HL-60 (cell line): ENCODE data around the gene AP2B1.

Experiments used
- DNase-seq, 2 experiments: peaks; one replicate each; pipeline ENCODE4 v3.0.0-alpha.2; 2010 to 2020; ENCODE audit warnings: low read depth in 1 of 2, low spot score in 1 of 2
- H3K27ac ChIP-seq: fragments of 250-450 bp; sonication (Bioruptor Pico); replicated peaks from 2 replicates; pipeline ENCODE4 v1.5.1; 2020; ENCODE audit warnings: mild to moderate bottlenecking, moderate library complexity
- H3K27me3 ChIP-seq: fragments of 250-450 bp; sonication (Bioruptor Pico); 2 replicates; pipeline ENCODE4 v1.5.1; 2021; ENCODE audit warnings: mild to moderate bottlenecking, moderate library complexity; ENCODE audit not compliant: insufficient read depth, poor library complexity, severe bottlenecking
- H3K4me3 ChIP-seq: replicated peaks from 2 replicates; pipeline ENCODE4 v1.5.1; 2011; ENCODE audit warnings: mild to moderate bottlenecking, control low read depth, low read length; ENCODE audit not compliant: insufficient read depth
- GABPA ChIP-seq: IDR thresholded peaks from 2 replicates; pipeline ENCODE4 v1.6.1; 2012; ENCODE audit warnings: low read depth
- POLR2AphosphoS5 ChIP-seq: IDR thresholded peaks from 2 replicates; pipeline ENCODE4 v1.6.1; 2012; ENCODE audit warnings: low read depth
- SPI1 ChIP-seq: IDR thresholded peaks from 2 replicates; pipeline ENCODE4 v1.6.1; 2012; ENCODE audit warnings: low read depth, mild to moderate bottlenecking, borderline replicate concordance
- TF ChIP-seq, protein P1 (sequence below): IDR thresholded peaks from 2 replicates; pipeline ENCODE4 v1.6.1; 2012; ENCODE audit warnings: low read depth; ENCODE audit not compliant: insufficient replicate concordance
- TF ChIP-seq, protein P2 (sequence below): IDR thresholded peaks from one replicate; pipeline ENCODE4 v1.5.1; 2011; ENCODE audit warnings: low read length, control low read depth, inconsistent platforms; ENCODE audit not compliant: insufficient read depth

The AP2B1 gene

DNA sequence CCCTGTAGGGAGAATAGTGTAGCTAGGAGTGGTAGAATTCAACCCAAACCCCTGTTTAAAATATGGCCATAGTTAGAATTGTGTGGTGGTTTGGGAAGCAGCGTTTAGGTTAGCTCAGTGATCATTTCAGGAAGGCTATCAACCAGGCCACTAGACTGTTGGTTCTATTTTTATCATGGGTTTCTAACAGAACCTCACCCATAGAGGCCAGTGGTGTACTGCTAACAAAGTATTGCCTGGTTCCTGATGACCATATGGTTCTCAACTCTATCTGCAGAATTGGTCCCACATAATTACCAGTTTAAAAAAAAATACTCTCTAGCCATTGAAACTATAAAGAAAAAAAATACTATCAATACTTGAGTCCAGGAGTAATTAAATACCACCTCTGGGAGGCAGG is 73.8 kb downstream of the AP2B1 start:
- Histone ChIP-seq H3K27ac (no peak overlapping the region), H3K4me3 (no peak overlapping the region), H3K27me3 (no peaks in the 10 kb centered on the region)
- TF ChIP-seq, protein P1, sequence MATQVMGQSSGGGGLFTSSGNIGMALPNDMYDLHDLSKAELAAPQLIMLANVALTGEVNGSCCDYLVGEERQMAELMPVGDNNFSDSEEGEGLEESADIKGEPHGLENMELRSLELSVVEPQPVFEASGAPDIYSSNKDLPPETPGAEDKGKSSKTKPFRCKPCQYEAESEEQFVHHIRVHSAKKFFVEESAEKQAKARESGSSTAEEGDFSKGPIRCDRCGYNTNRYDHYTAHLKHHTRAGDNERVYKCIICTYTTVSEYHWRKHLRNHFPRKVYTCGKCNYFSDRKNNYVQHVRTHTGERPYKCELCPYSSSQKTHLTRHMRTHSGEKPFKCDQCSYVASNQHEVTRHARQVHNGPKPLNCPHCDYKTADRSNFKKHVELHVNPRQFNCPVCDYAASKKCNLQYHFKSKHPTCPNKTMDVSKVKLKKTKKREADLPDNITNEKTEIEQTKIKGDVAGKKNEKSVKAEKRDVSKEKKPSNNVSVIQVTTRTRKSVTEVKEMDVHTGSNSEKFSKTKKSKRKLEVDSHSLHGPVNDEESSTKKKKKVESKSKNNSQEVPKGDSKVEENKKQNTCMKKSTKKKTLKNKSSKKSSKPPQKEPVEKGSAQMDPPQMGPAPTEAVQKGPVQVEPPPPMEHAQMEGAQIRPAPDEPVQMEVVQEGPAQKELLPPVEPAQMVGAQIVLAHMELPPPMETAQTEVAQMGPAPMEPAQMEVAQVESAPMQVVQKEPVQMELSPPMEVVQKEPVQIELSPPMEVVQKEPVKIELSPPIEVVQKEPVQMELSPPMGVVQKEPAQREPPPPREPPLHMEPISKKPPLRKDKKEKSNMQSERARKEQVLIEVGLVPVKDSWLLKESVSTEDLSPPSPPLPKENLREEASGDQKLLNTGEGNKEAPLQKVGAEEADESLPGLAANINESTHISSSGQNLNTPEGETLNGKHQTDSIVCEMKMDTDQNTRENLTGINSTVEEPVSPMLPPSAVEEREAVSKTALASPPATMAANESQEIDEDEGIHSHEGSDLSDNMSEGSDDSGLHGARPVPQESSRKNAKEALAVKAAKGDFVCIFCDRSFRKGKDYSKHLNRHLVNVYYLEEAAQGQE: no peak
- TF ChIP-seq POLR2AphosphoS5 (no peak), GABPA (no peak), SPI1 (no peak)
- TF ChIP-seq, protein P2, sequence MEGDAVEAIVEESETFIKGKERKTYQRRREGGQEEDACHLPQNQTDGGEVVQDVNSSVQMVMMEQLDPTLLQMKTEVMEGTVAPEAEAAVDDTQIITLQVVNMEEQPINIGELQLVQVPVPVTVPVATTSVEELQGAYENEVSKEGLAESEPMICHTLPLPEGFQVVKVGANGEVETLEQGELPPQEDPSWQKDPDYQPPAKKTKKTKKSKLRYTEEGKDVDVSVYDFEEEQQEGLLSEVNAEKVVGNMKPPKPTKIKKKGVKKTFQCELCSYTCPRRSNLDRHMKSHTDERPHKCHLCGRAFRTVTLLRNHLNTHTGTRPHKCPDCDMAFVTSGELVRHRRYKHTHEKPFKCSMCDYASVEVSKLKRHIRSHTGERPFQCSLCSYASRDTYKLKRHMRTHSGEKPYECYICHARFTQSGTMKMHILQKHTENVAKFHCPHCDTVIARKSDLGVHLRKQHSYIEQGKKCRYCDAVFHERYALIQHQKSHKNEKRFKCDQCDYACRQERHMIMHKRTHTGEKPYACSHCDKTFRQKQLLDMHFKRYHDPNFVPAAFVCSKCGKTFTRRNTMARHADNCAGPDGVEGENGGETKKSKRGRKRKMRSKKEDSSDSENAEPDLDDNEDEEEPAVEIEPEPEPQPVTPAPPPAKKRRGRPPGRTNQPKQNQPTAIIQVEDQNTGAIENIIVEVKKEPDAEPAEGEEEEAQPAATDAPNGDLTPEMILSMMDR: no peak
- no peak for DNase-seq

DNA sequence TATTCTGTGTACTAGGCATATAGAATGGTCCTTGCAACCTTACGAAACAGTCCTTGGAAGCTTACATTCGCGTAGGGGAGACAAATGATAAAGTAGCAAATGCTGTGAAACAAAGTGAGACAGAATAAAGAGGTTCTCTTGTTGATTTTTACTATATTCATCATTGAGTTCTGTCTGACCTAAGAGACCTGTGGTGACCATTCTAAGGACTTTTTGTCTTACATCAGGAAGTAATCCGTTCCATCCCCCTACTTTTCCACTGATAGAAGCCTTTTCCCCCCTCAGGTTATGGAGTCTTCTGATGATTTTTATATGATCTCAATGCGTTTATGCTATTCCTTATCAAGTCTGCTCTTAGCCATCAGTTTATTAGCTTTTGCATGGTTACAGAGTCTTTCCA is 77.6 kb downstream of the AP2B1 start:
- no peak overlapping the region for H3K4me3 ChIP-seq
- no peak for DNase-seq
- no peak for TF ChIP-seq GABPA
- TF ChIP-seq, protein P2: no peak
- TF ChIP-seq, protein P1: no peak
- no peak for TF ChIP-seq SPI1
- TF ChIP-seq POLR2AphosphoS5: no peak

DNA sequence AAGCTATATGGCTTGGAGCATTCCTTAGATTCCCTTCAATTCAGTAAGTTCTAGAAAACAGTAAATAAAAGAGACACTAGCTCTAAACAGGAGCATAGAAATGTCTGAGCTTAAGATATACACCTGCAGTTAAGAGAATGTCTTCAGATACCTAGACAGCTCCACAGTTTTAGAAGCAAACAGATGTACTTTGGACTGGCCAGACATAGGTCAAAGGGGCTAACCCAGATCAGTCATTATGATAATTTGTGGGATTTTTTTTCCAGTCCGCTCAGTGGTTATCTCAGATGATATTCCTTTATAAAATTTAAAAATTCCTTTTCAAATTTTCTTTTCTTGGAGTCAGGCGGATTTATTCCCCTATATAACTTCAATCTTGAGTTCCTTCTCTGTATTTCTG is 78.5 kb downstream of the AP2B1 start:
- no peak overlapping the region for H3K27ac ChIP-seq
- TF ChIP-seq SPI1: no peak
- TF ChIP-seq, protein P2: no peak
- no peak for TF ChIP-seq POLR2AphosphoS5
- no peak for TF ChIP-seq GABPA
- TF ChIP-seq, protein P1: no peak
- no peak overlapping the region for H3K4me3 ChIP-seq
- H3K27me3 ChIP-seq: no peaks in the 10 kb centered on the region
- no peak for DNase-seq

More for the DNA sequence above, 77.6 kb downstream of the AP2B1 start:
- H3K27me3 ChIP-seq: no peaks in the 10 kb centered on the region
- no peak overlapping the region for H3K27ac ChIP-seq
